ENCODE measurements around the gene GBA2. TPM values are rescaled to one million over a fixed set of nuclear protein-coding genes. Genes with fewer than 3 reads are reported as not detected.

GBA2 gene
- polyA plus RNA-seq, 1 of the 3 experiments (the other 2 are of a cell fraction) = 71.5 TPM

GRCh38 chr9:35731415-35732184 lies 17.4 kb downstream of the GBA2 start:
- Histone ChIP-seq H3K4me3 (ENCODE audit: low read depth in 2 of 2, low read length in 1 of 2) (peak overlapping the region; percentile 89 to 96), H3K9ac (peak overlapping the region; percentile 94), H3K27me3 (ENCODE audit: insufficient read depth) (no peaks in the 10 kb centered on the region), H3K4me2 (peak overlapping the region; percentile 91), H3K36me3 (replicated peaks in 1 of 2; ENCODE audit: control insufficient read depth in 1 of 2, insufficient read depth in 2 of 2, low read length in 1 of 2) (peaks cover 19 to 28% of the 10 kb centered on the region in 2 experiments), H3F3A (replicated peaks; ENCODE audit: insufficient read depth) (peaks cover 63% of the 10 kb centered on the region), H3K9me2 (no peaks in the 10 kb centered on the region), H2AFZ (ENCODE audit: low read depth) (no peak overlapping the region), H3K79me2 (ENCODE audit: insufficient read depth) (peaks cover 81% of the 10 kb centered on the region), H3K9me3 (no peaks in the 10 kb centered on the region), H3K4me1 (ENCODE audit: control insufficient read depth in 1 of 2, insufficient read depth in 2 of 2, low read depth in 1 of 2, low read length in 1 of 2) (peaks cover 38 to 48% of the 10 kb centered on the region in 2 experiments), H3K27ac (ENCODE audit: low read depth in 2 of 2, low read length in 1 of 2) (peak overlapping the region; percentile 88 to 94), H4K20me1 (ENCODE audit: insufficient read depth) (peaks cover 21% of the 10 kb centered on the region)
- no peak for DNase-seq
- under 1% methylated on average over 26 of the region's 47 CpGs for WGBS (ENCODE audit: low lambda C conversion rate)
- TF ChIP-seq MXI1 (IDR thresholded peaks at IDR 0.05; ENCODE audit: low read depth, low read length) = peak; percentile 47
- TF ChIP-seq EP300 (IDR thresholded peaks at IDR 0.05; ENCODE audit: borderline replicate concordance in 1 of 2, low read depth in 1 of 2, low read length in 1 of 2) = no peak
- CTCF ChIA-PET = interaction anchor here (0.8 to 9.7 kb wide), 22 partner anchors 10 to 193 kb away, joined by 3 to 103 read pairs (median 4); partner anchors contain the start of genes ARHGEF39, CCDC107, GBA2 and HINT2
- POLR2A ChIA-PET = interaction anchor here (0.8 to 3.1 kb wide), 12 partner anchors 12 to 73 kb away, joined by 3 to 28 read pairs (median 7); partner anchors contain the start of genes ARHGEF39, CCDC107, GBA2 and RGP1

- Histone ChIP-seq H3K4me3 (ENCODE audit: low read depth in 2 of 2, low read length in 1 of 2) (peak overlapping the region; percentile 89 to 96), H3K27ac (ENCODE audit: low read depth in 2 of 2, low read length in 1 of 2) (peak overlapping the region; percentile 88 to 94), H3K79me2 (ENCODE audit: insufficient read depth) (peaks cover 90% of the 10 kb centered on the region), H3K36me3 (replicated peaks in 1 of 2; ENCODE audit: control insufficient read depth in 1 of 2, insufficient read depth in 2 of 2, low read length in 1 of 2) (peaks cover 15 to 30% of the 10 kb centered on the region in 2 experiments), H3K9me2 (no peaks in the 10 kb centered on the region), H3K9me3 (no peaks in the 10 kb centered on the region), H3F3A (replicated peaks; ENCODE audit: insufficient read depth) (peaks cover 57% of the 10 kb centered on the region), H4K20me1 (ENCODE audit: insufficient read depth) (peaks cover 18% of the 10 kb centered on the region), H3K27me3 (ENCODE audit: insufficient read depth) (no peaks in the 10 kb centered on the region), H2AFZ (ENCODE audit: low read depth) (no peak overlapping the region), H3K4me1 (ENCODE audit: control insufficient read depth in 1 of 2, insufficient read depth in 2 of 2, low read depth in 1 of 2, low read length in 1 of 2) (peaks cover 38 to 43% of the 10 kb centered on the region in 2 experiments), H3K4me2 (peak overlapping the region; percentile 91), H3K9ac (peak overlapping the region; percentile 94)
- TF ChIP-seq REST (IDR thresholded peaks at IDR 0.05; ENCODE audit: low read depth, low read length) (no peak), YY1 (IDR thresholded peaks at IDR 0.05; ENCODE audit: low read depth) (no peak), SIN3A (IDR thresholded peaks at IDR 0.05; ENCODE audit: borderline replicate concordance, low read depth, low read length) (no peak), CHD2 (IDR thresholded peaks at IDR 0.05; ENCODE audit: low read length, partially characterized antibody) (no peak), POLR2AphosphoS5 (IDR thresholded peaks at IDR 0.05; ENCODE audit: low read depth, low read length) (no peak), JUND (IDR thresholded peaks at IDR 0.05) (no peak), ELF1 (IDR thresholded peaks at IDR 0.05) (no peak), USF2 (IDR thresholded peaks at IDR 0.05; ENCODE audit: borderline replicate concordance, low read depth, low read length) (no peak), IRF3 (IDR thresholded peaks at IDR 0.05; ENCODE audit: low read depth, low read length) (no peak), TCF12 (IDR thresholded peaks at IDR 0.05) (no peak), GABPA (IDR thresholded peaks at IDR 0.05; ENCODE audit: low read depth) (no peak), SMC3 (IDR thresholded peaks at IDR 0.05; ENCODE audit: low read depth, low read length) (no peak), CTCF (IDR thresholded peaks at IDR 0.05) (no peak), FOXJ3 (CRISPR knock-in tag; IDR thresholded peaks at IDR 0.05) (no peak), MEF2A (IDR thresholded peaks at IDR 0.05; ENCODE audit: borderline replicate concordance, low read depth) (no peak), FOSL2 (IDR thresholded peaks at IDR 0.05; ENCODE audit: borderline replicate concordance, low read depth) (no peak), RCOR1 (IDR thresholded peaks at IDR 0.05; ENCODE audit: low read length) (no peak)
- DNase-seq = no peak
- CTCF ChIA-PET = interaction anchor here (0.6 to 9.7 kb wide), 12 partner anchors 16 to 192 kb away, joined by 3 to 103 read pairs (median 5); partner anchors contain the start of genes ARHGEF39, CCDC107, RMRP and TESK1
- POLR2A ChIA-PET = interaction anchor here (1.6 to 3.1 kb wide), 2 partner anchors 18 to 55 kb away, joined by 6 to 28 read pairs; partner anchors contain the start of genes GBA2 and RGP1
- WGBS (ENCODE audit: low lambda C conversion rate) = 93% methylated on average over 2 of the region's 2 CpGs
Measured at GRCh38 chr9:35730486-35730854, 18.6 kb downstream of the GBA2 start.

All from SK-N-SH (cell line).